ENCODE results near the gene TADA2B. TPM values are rescaled to one million over a fixed set of nuclear protein-coding genes. Genes with fewer than 3 reads are reported as not detected.

Gene TADA2B
- total and polyA plus RNA-seq, 12 donors, result 15.4 to 40.8 (median 30.0) TPM

DNA sequence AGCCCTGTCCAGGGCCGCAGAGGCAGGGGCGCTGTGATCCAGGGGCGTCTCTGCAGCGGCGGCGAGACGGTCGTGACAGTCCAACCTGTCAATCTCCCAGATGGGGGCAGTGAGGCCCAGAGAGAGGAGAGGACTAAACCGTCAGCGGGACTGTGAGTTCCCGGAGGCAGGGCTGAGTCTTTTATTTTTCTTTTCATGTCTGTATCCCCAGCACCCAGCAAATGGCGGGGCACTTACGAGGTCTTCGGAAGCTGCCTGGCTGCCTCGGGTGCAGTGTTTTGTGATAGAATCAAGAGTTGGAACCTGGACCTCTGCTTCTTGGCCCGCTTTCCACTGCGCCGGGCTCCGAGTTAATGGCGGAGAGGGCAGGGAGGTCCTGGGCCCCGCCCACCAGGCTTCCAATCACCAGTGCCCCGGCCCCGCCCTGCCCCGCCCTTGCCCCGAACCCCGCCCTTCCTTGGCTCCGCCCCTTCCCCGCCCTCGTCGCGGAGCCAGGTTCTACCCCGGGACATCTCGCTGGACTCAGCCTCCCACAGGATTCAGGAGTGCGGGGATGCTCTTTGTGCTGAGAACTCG is 59.9 kb downstream of the TADA2B start:
- ATAC-seq (peak; percentile 92 to 97 (median 96)), DNase-seq (peak; percentile 89 to 93)
- Histone ChIP-seq H3K4me1 (peaks cover 3 to 29% (median 22%) of the 10 kb centered on the region in 9 donors), H3K36me3 (peaks cover 0 to 3% (median 0%) of the 10 kb centered on the region in 9 donors), H3K27me3 (no peaks in the 10 kb centered on the region), H3K4me3 (peak overlapping the region; percentile 20 to 81 (median 72)), H3K9me3 (no peaks in the 10 kb centered on the region), H3K27ac (peak overlapping the region; percentile 53 to 89 (median 87))
- intact Hi-C loops (cut with DNase I), result loop anchor here in 1 of 10 donors (2.0 to 10.0 kb wide), 2 partner anchors 54 to 82 kb away; no protein-coding TSS in a partner anchor
- TF ChIP-seq, protein P1, sequence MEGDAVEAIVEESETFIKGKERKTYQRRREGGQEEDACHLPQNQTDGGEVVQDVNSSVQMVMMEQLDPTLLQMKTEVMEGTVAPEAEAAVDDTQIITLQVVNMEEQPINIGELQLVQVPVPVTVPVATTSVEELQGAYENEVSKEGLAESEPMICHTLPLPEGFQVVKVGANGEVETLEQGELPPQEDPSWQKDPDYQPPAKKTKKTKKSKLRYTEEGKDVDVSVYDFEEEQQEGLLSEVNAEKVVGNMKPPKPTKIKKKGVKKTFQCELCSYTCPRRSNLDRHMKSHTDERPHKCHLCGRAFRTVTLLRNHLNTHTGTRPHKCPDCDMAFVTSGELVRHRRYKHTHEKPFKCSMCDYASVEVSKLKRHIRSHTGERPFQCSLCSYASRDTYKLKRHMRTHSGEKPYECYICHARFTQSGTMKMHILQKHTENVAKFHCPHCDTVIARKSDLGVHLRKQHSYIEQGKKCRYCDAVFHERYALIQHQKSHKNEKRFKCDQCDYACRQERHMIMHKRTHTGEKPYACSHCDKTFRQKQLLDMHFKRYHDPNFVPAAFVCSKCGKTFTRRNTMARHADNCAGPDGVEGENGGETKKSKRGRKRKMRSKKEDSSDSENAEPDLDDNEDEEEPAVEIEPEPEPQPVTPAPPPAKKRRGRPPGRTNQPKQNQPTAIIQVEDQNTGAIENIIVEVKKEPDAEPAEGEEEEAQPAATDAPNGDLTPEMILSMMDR (IDR thresholded peaks at IDR 0.05), result no peak
- WGBS, 2 donors, result 1 to 3% methylated on average over 35 of the region's 35 CpGs

DNA sequence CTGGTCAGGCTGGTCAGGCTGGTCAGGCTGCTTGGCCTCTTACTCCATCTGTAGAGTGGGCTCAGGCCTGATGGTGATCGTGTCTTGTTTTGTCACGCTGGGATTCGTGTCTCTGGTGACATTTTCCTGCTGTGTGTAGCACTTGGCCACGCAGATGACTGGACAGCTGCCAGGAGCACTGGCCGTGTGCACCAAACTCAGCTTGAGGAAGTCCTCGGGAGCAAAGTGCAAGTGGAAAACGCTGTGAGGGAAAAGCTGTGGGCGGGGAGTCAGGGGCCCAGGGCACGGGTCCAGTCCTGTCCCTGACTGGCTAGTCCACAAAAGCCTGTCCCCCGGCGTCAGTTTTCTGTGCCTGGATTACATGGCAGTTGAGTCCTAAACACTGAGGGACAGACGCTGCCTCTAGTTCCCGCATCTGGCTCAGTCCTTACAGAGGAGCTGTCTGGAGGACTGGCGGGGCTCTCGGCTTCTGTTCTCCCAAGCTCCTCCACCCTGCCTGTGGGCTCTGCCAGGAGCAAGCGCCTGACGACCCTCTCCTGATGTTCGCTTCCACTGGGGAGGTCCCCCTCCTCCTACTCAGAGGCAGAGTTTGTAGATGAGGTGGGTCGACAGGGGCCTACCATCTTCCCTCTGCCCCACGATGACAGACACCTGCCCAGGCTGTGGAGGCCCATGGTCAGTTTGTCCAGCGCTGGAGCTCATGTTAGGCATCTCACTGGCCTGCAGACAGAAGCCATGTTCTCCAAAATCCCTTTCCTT is 60.6 kb downstream of the TADA2B start:
- WGBS, 2 donors, result 29 to 34% methylated on average over 21 of the region's 21 CpGs
- peaks cover 0 to 3% (median 0%) of the 10 kb centered on the region in 9 donors for H3K36me3 ChIP-seq
- no peaks in the 10 kb centered on the region for H3K9me3 ChIP-seq
- H3K4me3 ChIP-seq, result peak overlapping the region in 9 of 10 donors; percentile 48 to 81 (median 72)
- TF ChIP-seq, protein P1 (IDR thresholded peaks at IDR 0.05), result no peak
- DNase-seq (peak; percentile 83 to 84), ATAC-seq (peak; percentile 21 to 61 (median 44))
- intact Hi-C loops (cut with DNase I), result loop anchor here in 1 of 10 donors (2.0 to 10.0 kb wide), 2 partner anchors 53 to 81 kb away; no protein-coding TSS in a partner anchor
- peak overlapping the region; percentile 24 to 89 (median 87) for H3K27ac ChIP-seq
- no peaks in the 10 kb centered on the region for H3K27me3 ChIP-seq
- peaks cover 3 to 29% (median 22%) of the 10 kb centered on the region in 9 donors for H3K4me1 ChIP-seq

DNA sequence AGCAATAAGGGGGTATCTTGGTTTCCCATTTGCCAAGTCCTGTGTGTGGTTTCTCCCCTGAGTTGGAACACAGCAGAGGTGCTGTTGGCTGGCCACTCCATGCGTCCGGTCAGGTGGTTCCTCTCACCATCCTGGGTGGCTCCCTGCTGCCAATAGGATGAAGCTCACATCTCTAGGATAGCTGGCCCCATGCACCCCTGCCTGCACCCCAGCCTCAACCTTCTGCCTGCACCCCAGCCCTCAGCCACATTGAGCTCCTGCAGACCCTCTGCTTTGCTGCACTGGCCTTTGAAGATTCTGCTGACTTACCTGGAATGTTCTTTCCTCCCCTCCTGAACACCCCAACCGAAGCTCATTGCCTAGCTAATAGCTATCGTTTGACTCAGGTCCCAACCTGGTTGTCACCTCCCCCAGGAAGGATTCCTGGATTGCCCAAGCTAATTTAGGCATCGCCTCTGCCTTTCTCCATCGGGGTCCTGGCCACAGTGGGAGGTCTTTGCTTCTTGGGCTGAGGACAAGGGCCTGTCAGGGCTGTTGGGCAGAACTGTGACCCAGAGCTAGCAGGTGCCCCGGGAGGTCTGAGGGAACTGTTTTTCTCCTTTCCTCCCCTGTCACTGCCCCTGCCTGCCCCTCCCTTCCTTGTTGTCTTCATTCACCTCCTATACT is 61.3 kb downstream of the TADA2B start:
- Histone ChIP-seq H3K9me3 (no peaks in the 10 kb centered on the region), H3K4me3 (no peak overlapping the region), H3K27me3 (no peaks in the 10 kb centered on the region), H3K4me1 (peaks cover 3 to 29% (median 22%) of the 10 kb centered on the region in 9 donors), H3K36me3 (peaks cover 0 to 3% (median 0%) of the 10 kb centered on the region in 9 donors), H3K27ac (peak overlapping the region in 5 of 10 donors; percentile 77 to 89 (median 87))
- 83% methylated on average over 7 of the region's 7 CpGs for WGBS, 2 donors
- no peak for DNase-seq
- intact Hi-C loops (cut with DNase I), result loop anchor here in 2 of 10 donors (5.0 to 10.0 kb wide), 2 partner anchors 53 to 80 kb away; no protein-coding TSS in a partner anchor
- TF ChIP-seq, protein P1 (IDR thresholded peaks at IDR 0.05), result no peak
- no peak for ATAC-seq

DNA sequence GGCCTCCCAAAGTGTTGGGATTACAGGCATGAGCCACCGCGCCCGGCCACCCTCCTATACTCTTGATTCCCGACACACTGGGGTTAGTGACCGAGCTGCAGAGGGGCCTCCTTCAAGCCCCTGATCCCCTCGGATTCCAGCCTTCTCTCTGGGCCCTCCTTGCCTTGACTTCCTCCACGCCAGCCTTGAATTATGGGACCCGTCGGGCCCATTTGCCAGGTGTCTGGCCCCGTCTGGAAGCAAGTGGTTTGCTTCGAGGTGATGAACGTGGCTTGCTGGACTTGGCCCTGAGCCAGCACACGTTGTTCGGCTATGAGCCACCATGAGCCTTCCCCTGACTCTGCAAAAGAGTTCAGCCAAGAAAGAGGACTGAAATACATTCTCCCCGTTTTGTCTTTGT is 62.1 kb downstream of the TADA2B start:
- no peak overlapping the region for H3K27ac ChIP-seq
- DNase-seq (no peak), ATAC-seq (no peak)
- TF ChIP-seq, protein P1 (IDR thresholded peaks at IDR 0.05), result no peak
- WGBS, 2 donors, result 66 to 68% methylated on average over 15 of the region's 15 CpGs
- no peaks in the 10 kb centered on the region for H3K9me3 ChIP-seq
- H3K4me3 ChIP-seq, result no peak overlapping the region
- H3K36me3 ChIP-seq, result peaks cover 0 to 3% (median 0%) of the 10 kb centered on the region in 9 donors
- no peaks in the 10 kb centered on the region for H3K27me3 ChIP-seq
- intact Hi-C loops (cut with DNase I), result loop anchor here in 2 of 10 donors (5.0 to 10.0 kb wide), 2 partner anchors 52 to 80 kb away; no protein-coding TSS in a partner anchor
- peaks cover 3 to 29% (median 22%) of the 10 kb centered on the region in 9 donors for H3K4me1 ChIP-seq

All from heart right ventricle (tissue), 16 donors.